HCT116 (cell line): ENCODE measurements around the gene PKP2. TPM values are rescaled to one million over a fixed set of nuclear protein-coding genes. Genes with fewer than 3 reads are reported as not detected.

Experiments used
- ATAC-seq: fragments of 200-7000 bp; cut with Tn5 transposase; 2 replicates; pipeline ENCODE4 v1.9.1; 2020; ENCODE audit warnings: mild to moderate bottlenecking, moderate library complexity
- BruUV-seq: library from RNA; stranded (reverse); fragments of 400-500 nt; replicated peaks from 2 replicates; lab custom pipeline; 2021; lab: Mats Ljungman, UMichigan
- CTCF ChIA-PET: fragments of 300-600 bp; sonication (Branson Sonifier 250); formaldehyde crosslinking; loops from one replicate; lab custom pipeline; 2021; ENCODE audit warnings: antibody characterized with exemption; lab: Charles Lee
- POLR2A ChIA-PET: fragments of 300-600, 350-600 bp; sonication (Branson Sonifier 250); formaldehyde crosslinking; loops from one replicate; lab custom pipeline; 2021; ENCODE audit warnings: antibody characterized with exemption; lab: Charles Lee
- RAD21 ChIA-PET, 2 experiments: fragments of 300-600 bp; sonication (Branson Sonifier 250); formaldehyde crosslinking; loops; one replicate each; lab custom pipeline; 2023; ENCODE audit warnings: low total read pairs in 2 of 2; ENCODE audit not compliant: uncharacterized antibody in 2 of 2, unreplicated experiment in 2 of 2, low non-redundant PET in 1 of 2; lab: Charles Lee
- DNase-seq: peaks from one replicate; pipeline ENCODE4 v3.0.0-alpha.2; 2010; ENCODE audit warnings: low read depth, low spot score
- H2AFZ ChIP-seq: fragments of 200-600 bp; shearing (Covaris generic), sonication (generic); 2 replicates; pipeline ENCODE4 v1.6.1; 2017; ENCODE audit warnings: low read depth, mixed run types, mixed read lengths, antibody characterized with exemption, low read length; ENCODE audit not compliant: poor library complexity, severe bottlenecking
- H3K27ac ChIP-seq: 2 replicates; pipeline ENCODE4 v1.5.1; 2012; ENCODE audit warnings: low read depth, low read length
- H3K27me3 ChIP-seq: fragments of 200-600 bp; sonication (generic); 2 replicates; pipeline ENCODE4 v1.6.1; 2016; ENCODE audit warnings: mixed run types, low read length, mixed read lengths; ENCODE audit not compliant: insufficient read depth
- H3K36me3 ChIP-seq, 2 experiments: fragments of 200-500 bp in 1 of 2; fragments of 200-600 bp in 1 of 2; sonication (Bioruptor generic) in 1 of 2; sonication (generic) in 1 of 2; 2 replicates each; pipeline versions ENCODE4 v1.5.1 to v1.6.1; 2014 to 2016; ENCODE audit warnings: low read length in 2 of 2, inconsistent platforms in 1 of 2, mixed read lengths in 1 of 2, mixed run types in 1 of 2; ENCODE audit not compliant: insufficient read depth in 2 of 2, control insufficient read depth in 1 of 2
- H3K4me1 ChIP-seq, 2 experiments: fragments of 200-600 bp in 1 of 2; sonication (generic) in 1 of 2; 2 replicates each; pipeline versions ENCODE4 v1.5.1 to v1.6.1; 2012 to 2017; ENCODE audit warnings: low read length in 2 of 2, inconsistent platforms in 1 of 2, mild to moderate bottlenecking in 1 of 2, mixed read lengths in 1 of 2, mixed run types in 1 of 2, moderate library complexity in 1 of 2; ENCODE audit not compliant: insufficient read depth in 2 of 2, control insufficient read depth in 1 of 2
- H3K4me2 ChIP-seq: fragments of 200-600 bp; sonication (generic); 2 replicates; pipeline ENCODE4 v1.6.1; 2017; ENCODE audit warnings: mixed run types, low read length, mixed read lengths
- H3K4me3 ChIP-seq, 2 experiments: fragments of 200-600 bp in 1 of 2; sonication (generic) in 1 of 2; replicated peaks in 1 of 2; 2 replicates each; pipeline ENCODE4 v1.5.1; 2011 to 2016; ENCODE audit warnings: low read length in 2 of 2, control low read depth in 1 of 2, low read depth in 1 of 2, mild to moderate bottlenecking in 1 of 2, mixed read lengths in 1 of 2, mixed run types in 1 of 2
- H3K79me2 ChIP-seq: fragments of 200-600 bp; sonication (generic); 2 replicates; pipeline ENCODE4 v1.6.1; 2017; ENCODE audit warnings: mild to moderate bottlenecking, mixed run types, low read length, moderate library complexity, mixed read lengths; ENCODE audit not compliant: insufficient read depth
- H3K9ac ChIP-seq: fragments of 200-600 bp; sonication (generic); 2 replicates; pipeline ENCODE4 v1.6.1; 2016; ENCODE audit warnings: low read length, mixed read lengths
- H3K9me2 ChIP-seq: fragments of 200-600 bp; sonication (generic), shearing (Covaris generic); 2 replicates; pipeline ENCODE4 v1.6.1; 2017; ENCODE audit warnings: mixed run types, mild to moderate bottlenecking, moderate library complexity; ENCODE audit not compliant: insufficient read depth
- H3K9me3 ChIP-seq, 2 experiments: fragments of 200-500 bp in 1 of 2; fragments of 200-600 bp in 1 of 2; sonication (Bioruptor generic) in 1 of 2; sonication (generic) in 1 of 2; 2 replicates each; pipeline ENCODE4 v1.6.1; 2014 to 2017; ENCODE audit warnings: low read length in 2 of 2, mixed read lengths in 2 of 2, inconsistent platforms in 1 of 2, low read depth in 1 of 2, mild to moderate bottlenecking in 1 of 2, mixed run types in 1 of 2, moderate library complexity in 1 of 2; ENCODE audit not compliant: control insufficient read depth in 1 of 2, insufficient read depth in 1 of 2
- H4K20me1 ChIP-seq: fragments of 200-600 bp; sonication (generic), shearing (Covaris generic); 2 replicates; pipeline ENCODE4 v1.6.1; 2017; ENCODE audit warnings: mixed run types, mild to moderate bottlenecking, moderate library complexity; ENCODE audit not compliant: insufficient read depth
- ATF3 ChIP-seq: IDR thresholded peaks from 2 replicates; pipeline ENCODE4 v1.6.1; 2012
- EGR1 ChIP-seq: IDR thresholded peaks from 2 replicates; pipeline ENCODE4 v1.6.1; 2012; ENCODE audit warnings: low read depth
- ELF1 ChIP-seq: IDR thresholded peaks from 2 replicates; pipeline ENCODE4 v1.6.1; 2012; ENCODE audit warnings: low read depth, borderline replicate concordance
- JUND ChIP-seq: IDR thresholded peaks from 2 replicates; pipeline ENCODE4 v1.6.1; 2012
- POLR2A ChIP-seq: IDR thresholded peaks from 2 replicates; pipeline ENCODE4 v1.7.0; 2011; ENCODE audit warnings: borderline replicate concordance; ENCODE audit not compliant: insufficient read depth, insufficient read length; ENCODE audit errors: extremely low read depth
- REST ChIP-seq: IDR thresholded peaks from 2 replicates; pipeline ENCODE4 v1.6.1; 2012; ENCODE audit warnings: low read depth
- SIN3A ChIP-seq: IDR thresholded peaks from 2 replicates; pipeline ENCODE4 v1.6.1; 2012; ENCODE audit warnings: low read depth
- SP1 ChIP-seq: IDR thresholded peaks from 2 replicates; pipeline ENCODE4 v1.6.1; 2012; ENCODE audit warnings: low read depth
- SRF ChIP-seq: IDR thresholded peaks from 2 replicates; pipeline ENCODE4 v1.6.1; 2012; ENCODE audit warnings: low read depth
- YY1 ChIP-seq: IDR thresholded peaks from 2 replicates; pipeline ENCODE4 v1.6.1; 2011; ENCODE audit warnings: low read length, low read depth, moderate library complexity, mild to moderate bottlenecking; ENCODE audit not compliant: insufficient replicate concordance; ENCODE audit errors: extremely low read depth
- intact Hi-C: fragments of 100-400 bp; cut with micrococcal nuclease; formaldehyde crosslinking; loops from 2 replicates; pipeline ENCODE4 v1.10.0; 2022
- total RNA-seq: library from RNA; stranded (reverse); gene quantifications from one replicate; pipeline ENCODE4 v1.2.1, GENCODE V29; 2021; ENCODE audit not compliant: unreplicated experiment

PKP2 gene
- total RNA-seq, 1 experiment from 2014 or later: 21.5 TPM

- H3K4me1 ChIP-seq: peaks cover 45 to 69% of the 10 kb centered on the region in 2 experiments
- no peaks in the 10 kb centered on the region for H3K27me3 ChIP-seq
- no peaks in the 10 kb centered on the region for H3K36me3 ChIP-seq
- no peaks in the 10 kb centered on the region for H3K9me2 ChIP-seq
- ChIA-PET POLR2A (no interaction called here), RAD21 (no interaction called here), CTCF (no interaction called here)
- peaks cover 38% of the 10 kb centered on the region for H3K79me2 ChIP-seq
- H3K27ac ChIP-seq: no peak overlapping the region
- H2AFZ ChIP-seq: no peak overlapping the region
- no TSS peak for BruUV-seq
- no peak for ATAC-seq
- H3K4me3 ChIP-seq: no peak overlapping the region
- peak overlapping the region; percentile 83 for H3K4me2 ChIP-seq
- H3K9me3 ChIP-seq: no peaks in the 10 kb centered on the region
- DNase-seq: no peak
- no peak overlapping the region for H3K9ac ChIP-seq
- no peaks in the 10 kb centered on the region for H4K20me1 ChIP-seq
- no peak for TF ChIP-seq POLR2A
- TF ChIP-seq SIN3A: no peak
- no peak for TF ChIP-seq YY1
- TF ChIP-seq REST: no peak
- TF ChIP-seq ELF1: no peak
- TF ChIP-seq ATF3: no peak
- no peak for TF ChIP-seq JUND
- TF ChIP-seq EGR1: no peak
- no peak for TF ChIP-seq SRF
- no peak for TF ChIP-seq SP1
- intact Hi-C loops: no loop called here
Observed at GRCh38 chr12:32894566-32894965, 2.0 kb downstream of the PKP2 start.
